ENCODE results near the gene PMF1. TPM values are rescaled to one million over a fixed set of nuclear protein-coding genes. Genes with fewer than 3 reads are reported as not detected.

PMF1 gene
- total and polyA plus RNA-seq, 2 of the 13 experiments (the other 11 are each of a cell fraction or from before 2014, with no cell fraction given) = 72.5 to 89.0 TPM

DNA sequence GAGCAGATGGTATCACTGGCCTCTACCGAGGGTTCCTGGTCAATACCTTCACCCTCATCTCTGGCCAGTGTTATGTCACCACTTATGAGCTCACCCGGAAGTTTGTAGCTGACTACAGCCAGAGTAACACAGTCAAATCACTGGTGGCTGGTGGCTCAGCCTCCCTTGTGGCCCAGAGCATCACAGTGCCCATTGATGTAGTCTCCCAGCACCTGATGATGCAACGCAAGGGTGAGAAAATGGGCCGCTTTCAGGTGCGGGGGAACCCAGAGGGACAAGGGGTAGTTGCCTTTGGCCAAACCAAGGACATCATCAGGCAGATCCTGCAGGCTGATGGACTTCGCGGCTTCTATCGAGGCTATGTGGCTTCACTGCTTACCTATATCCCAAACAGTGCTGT lies 12.8 kb upstream of the PMF1 start:
- Histone ChIP-seq H3K79me2 (ENCODE audit: insufficient read depth, low read length) (peaks cover 25% of the 10 kb centered on the region), H3K4me2 (ENCODE audit: low read depth, low read length) (no peak overlapping the region), H2AFZ (ENCODE audit: low read length) (no peak overlapping the region), H4K20me1 (ENCODE audit: insufficient read depth, low read length) (no peaks in the 10 kb centered on the region), H3K36me3 (replicated peaks in 1 of 2; ENCODE audit: control insufficient read depth in 1 of 2, insufficient read depth in 2 of 2, low read length in 2 of 2) (peaks cover 15 to 33% of the 10 kb centered on the region in 2 experiments), H3K27ac (ENCODE audit: extremely low read length, insufficient read depth, low read length) (no peak overlapping the region), H3K27me3 (ENCODE audit: control insufficient read depth in 1 of 2, insufficient read depth in 2 of 2, low read length in 2 of 2) (no peaks in the 10 kb centered on the region), H3K4me1 (ENCODE audit: insufficient read depth, low read length) (peaks cover 42% of the 10 kb centered on the region), H3K9ac (ENCODE audit: insufficient read depth, low read depth, low read length) (no peak overlapping the region), H3K4me3 (replicated peaks in 1 of 3; ENCODE audit: insufficient read depth in 1 of 3, low read depth in 2 of 3, low read length in 3 of 3) (no peak overlapping the region), H3K9me3 (ENCODE audit: low read length) (no peaks in the 10 kb centered on the region)
- FAIRE-seq = no peak
- no peak for DNase-seq (ENCODE audit: low spot score)
- no peak for ATAC-seq
- intact Hi-C loops (cut with micrococcal nuclease; ENCODE audit: unreplicated experiment) (loop anchor here (2.0 to 10.0 kb wide), 2 partner anchors 25 to 895 kb away; partner anchors contain the start of gene ETV3L), in situ Hi-C loops (cut with HindIII; ENCODE audit: extremely low pct_ligation_motif_present, low pct_unique_long_range_greater_than_20kb) (no loop called here)
- no TSS peak for BruUV-seq (replicated peaks)
- 100% methylated on average over 8 of the region's 8 CpGs for WGBS (ENCODE audit: low lambda C conversion rate)
- ChIA-PET POLR2A (interaction anchor here (1.4 kb wide), 1 partner anchor 13 kb away, joined by 7 read pairs; the partner anchor contains the start of gene PMF1), CTCF (ENCODE audit: low intra/inter-chr PET ratio, low total read pairs) (no interaction called here)
- TF ChIP-seq ZNF264 (CRISPR knock-in tag; IDR thresholded peaks at IDR 0.05) = no peak
- no peak for TF ChIP-seq ZNF816 (CRISPR knock-in tag; IDR thresholded peaks at IDR 0.05; ENCODE audit: borderline replicate concordance)
- TF ChIP-seq CCDC6 (CRISPR knock-in tag; IDR thresholded peaks at IDR 0.05) = no peak
- TF ChIP-seq, protein P1, sequence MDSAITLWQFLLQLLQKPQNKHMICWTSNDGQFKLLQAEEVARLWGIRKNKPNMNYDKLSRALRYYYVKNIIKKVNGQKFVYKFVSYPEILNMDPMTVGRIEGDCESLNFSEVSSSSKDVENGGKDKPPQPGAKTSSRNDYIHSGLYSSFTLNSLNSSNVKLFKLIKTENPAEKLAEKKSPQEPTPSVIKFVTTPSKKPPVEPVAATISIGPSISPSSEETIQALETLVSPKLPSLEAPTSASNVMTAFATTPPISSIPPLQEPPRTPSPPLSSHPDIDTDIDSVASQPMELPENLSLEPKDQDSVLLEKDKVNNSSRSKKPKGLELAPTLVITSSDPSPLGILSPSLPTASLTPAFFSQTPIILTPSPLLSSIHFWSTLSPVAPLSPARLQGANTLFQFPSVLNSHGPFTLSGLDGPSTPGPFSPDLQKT (CRISPR knock-in tag; IDR thresholded peaks at IDR 0.05; ENCODE audit: borderline replicate concordance) = no peak
- TF ChIP-seq ZNF644 (CRISPR knock-in tag; IDR thresholded peaks at IDR 0.05; ENCODE audit: low read depth) = no peak
- TF ChIP-seq HNRNPUL1 (IDR thresholded peaks at IDR 0.05; ENCODE audit: low read depth, low read length) = no peak
- TF ChIP-seq, protein P2, sequence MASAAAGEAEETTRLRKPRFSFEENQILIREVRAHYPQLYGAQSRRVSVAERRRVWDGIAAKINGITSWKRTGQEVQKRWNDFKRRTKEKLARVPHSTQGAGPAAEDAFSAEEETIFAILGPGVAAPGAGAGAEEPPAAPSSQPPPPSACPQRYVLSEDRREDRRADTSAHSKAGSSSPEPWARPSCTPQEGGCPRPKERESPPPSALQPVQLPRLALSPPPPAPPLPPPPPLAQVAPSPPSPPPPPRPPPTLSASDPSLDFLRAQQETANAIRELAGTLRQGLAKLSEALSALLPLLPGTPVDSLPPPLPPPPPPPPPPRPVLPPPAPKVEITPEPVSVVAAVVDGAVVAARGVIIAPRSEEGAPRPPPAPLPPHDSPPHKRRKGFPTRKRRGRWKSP (CRISPR knock-in tag; IDR thresholded peaks at IDR 0.05) = no peak
- TF ChIP-seq, protein P3, sequence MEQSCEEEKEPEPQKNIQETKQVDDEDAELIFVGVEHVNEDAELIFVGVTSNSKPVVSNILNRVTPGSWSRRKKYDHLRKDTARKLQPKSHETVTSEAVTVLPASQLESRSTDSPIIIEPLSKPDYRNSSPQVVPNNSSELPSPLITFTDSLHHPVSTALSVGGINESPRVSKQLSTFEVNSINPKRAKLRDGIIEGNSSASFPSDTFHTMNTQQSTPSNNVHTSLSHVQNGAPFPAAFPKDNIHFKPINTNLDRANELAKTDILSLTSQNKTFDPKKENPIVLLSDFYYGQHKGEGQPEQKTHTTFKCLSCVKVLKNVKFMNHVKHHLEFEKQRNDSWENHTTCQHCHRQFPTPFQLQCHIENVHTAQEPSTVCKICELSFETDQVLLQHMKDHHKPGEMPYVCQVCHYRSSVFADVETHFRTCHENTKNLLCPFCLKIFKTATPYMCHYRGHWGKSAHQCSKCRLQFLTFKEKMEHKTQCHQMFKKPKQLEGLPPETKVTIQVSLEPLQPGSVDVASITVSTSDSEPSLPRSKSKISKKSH (CRISPR knock-in tag; IDR thresholded peaks at IDR 0.05; ENCODE audit: borderline replicate concordance) = no peak
- TF ChIP-seq, protein P4, sequence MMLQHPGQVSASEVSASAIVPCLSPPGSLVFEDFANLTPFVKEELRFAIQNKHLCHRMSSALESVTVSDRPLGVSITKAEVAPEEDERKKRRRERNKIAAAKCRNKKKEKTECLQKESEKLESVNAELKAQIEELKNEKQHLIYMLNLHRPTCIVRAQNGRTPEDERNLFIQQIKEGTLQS (CRISPR knock-in tag; IDR thresholded peaks at IDR 0.05) = no peak

Measured in HepG2 (cell line).